Mucosa of descending colon (tissue), 3 donors: ENCODE data around the gene TBR1. TPM values are rescaled to one million over a fixed set of nuclear protein-coding genes. Genes with fewer than 3 reads are reported as not detected.
A peak's percentile ranks its signal among the peaks of the same experiment; 100 is the strongest.

Source experiments
- ATAC-seq: fragments of 200-7000 bp; cut with Tn5 transposase; one replicate; pipeline ENCODE4 v1.9.1; 2020; ENCODE audit warnings: mild to moderate bottlenecking, moderate library complexity
- DNase-seq, 3 donors: peaks; one replicate each; pipeline ENCODE4 v3.0.0-alpha.2; 2020
- H3K36me3 ChIP-seq: fragments of 200-600 bp; one replicate; pipeline ENCODE4 v1.8.0; 2021; ENCODE audit warnings: low read depth, mild to moderate bottlenecking
- H3K4me1 ChIP-seq: fragments of 200-600 bp; one replicate; pipeline ENCODE4 v1.8.0; 2021; ENCODE audit warnings: low read depth, mild to moderate bottlenecking
- H3K4me3 ChIP-seq: fragments of 200-600 bp; one replicate; pipeline ENCODE4 v1.8.0; 2021; ENCODE audit warnings: mild to moderate bottlenecking
- H3K9me3 ChIP-seq: fragments of 200-600 bp; one replicate; pipeline ENCODE4 v1.8.0; 2021; ENCODE audit warnings: mild to moderate bottlenecking
- intact Hi-C, 2 donors: fragments of 100-400 bp; cut with DNase I in 1 of 2; cut with micrococcal nuclease in 1 of 2; formaldehyde crosslinking; loops; one replicate each; pipeline versions ENCODE4 v1.11.0 to v1.11.1; 2022; cut with DNase I, micrococcal nuclease
- total RNA-seq, 3 donors: library from RNA; stranded (reverse); fragmentation: NEBNext Ultra II Directional in 2 of 3; extraction: Animal tissue kit (Norgen Biotek cat#: 25700) in 2 of 3; gene quantifications; one replicate each; pipeline versions ENCODE4 v1.2.1 to v1.2.4, GENCODE V29; 2021 to 2023
- TF ChIP-seq, protein P1 (sequence below): fragments of 200-600 bp; IDR thresholded peaks from one replicate; pipeline ENCODE4 v1.8.0; 2022; ENCODE audit warnings: antibody characterized with exemption, mild to moderate bottlenecking
- donor health status: DM: no; HTN: no; CAD: no; lungs with moderate emphysema.
- donor health status: DM: no; HTN: no; CAD: no.
- donor health status: DM: no; HTN: yes; CAD: no.

Gene TBR1
- total RNA-seq, 3 donors from 2014 or later: not detected

DNA sequence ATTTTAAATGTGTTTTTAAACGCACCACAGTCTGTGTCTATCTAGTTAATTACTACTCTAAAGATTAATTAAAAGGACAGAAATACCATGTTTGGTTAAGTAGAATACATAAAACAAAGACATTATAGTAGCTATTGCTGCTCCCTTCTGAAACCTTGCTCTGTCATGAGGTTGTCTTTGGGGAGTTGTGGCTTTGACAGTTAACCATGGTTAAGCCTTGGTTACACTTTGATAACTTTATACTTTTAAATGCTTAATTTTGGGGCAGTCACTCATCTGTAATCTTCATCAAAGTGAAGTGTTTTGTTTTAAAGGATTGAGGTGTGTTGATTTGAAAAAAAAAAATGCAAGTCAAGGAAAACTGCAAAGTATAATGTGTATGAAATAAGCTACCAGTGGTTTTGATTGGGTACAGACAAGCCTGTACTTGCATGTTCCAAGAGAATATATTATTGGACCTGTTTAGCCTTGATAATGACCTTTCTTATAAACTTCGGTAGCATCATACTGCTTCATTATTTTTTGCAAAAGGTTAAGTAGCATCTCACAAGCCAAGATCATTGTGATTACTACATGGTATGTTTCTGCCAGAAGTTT is 29.8 kb upstream of the TBR1 start:
- Histone ChIP-seq H3K9me3 (no peaks in the 10 kb centered on the region), H3K4me1 (no peaks in the 10 kb centered on the region), H3K4me3 (no peak overlapping the region), H3K36me3 (no peaks in the 10 kb centered on the region)
- ATAC-seq (no peak), DNase-seq (no peak)
- intact Hi-C loops: no loop called here
- TF ChIP-seq, protein P1, sequence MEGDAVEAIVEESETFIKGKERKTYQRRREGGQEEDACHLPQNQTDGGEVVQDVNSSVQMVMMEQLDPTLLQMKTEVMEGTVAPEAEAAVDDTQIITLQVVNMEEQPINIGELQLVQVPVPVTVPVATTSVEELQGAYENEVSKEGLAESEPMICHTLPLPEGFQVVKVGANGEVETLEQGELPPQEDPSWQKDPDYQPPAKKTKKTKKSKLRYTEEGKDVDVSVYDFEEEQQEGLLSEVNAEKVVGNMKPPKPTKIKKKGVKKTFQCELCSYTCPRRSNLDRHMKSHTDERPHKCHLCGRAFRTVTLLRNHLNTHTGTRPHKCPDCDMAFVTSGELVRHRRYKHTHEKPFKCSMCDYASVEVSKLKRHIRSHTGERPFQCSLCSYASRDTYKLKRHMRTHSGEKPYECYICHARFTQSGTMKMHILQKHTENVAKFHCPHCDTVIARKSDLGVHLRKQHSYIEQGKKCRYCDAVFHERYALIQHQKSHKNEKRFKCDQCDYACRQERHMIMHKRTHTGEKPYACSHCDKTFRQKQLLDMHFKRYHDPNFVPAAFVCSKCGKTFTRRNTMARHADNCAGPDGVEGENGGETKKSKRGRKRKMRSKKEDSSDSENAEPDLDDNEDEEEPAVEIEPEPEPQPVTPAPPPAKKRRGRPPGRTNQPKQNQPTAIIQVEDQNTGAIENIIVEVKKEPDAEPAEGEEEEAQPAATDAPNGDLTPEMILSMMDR: no peak

- Histone ChIP-seq H3K36me3 (no peaks in the 10 kb centered on the region), H3K9me3 (no peaks in the 10 kb centered on the region), H3K4me3 (no peak overlapping the region), H3K4me1 (no peaks in the 10 kb centered on the region)
- no peak for DNase-seq
- intact Hi-C loops: no loop called here
- ATAC-seq: peak; percentile 65
- TF ChIP-seq, protein P1: no peak
Measured at GRCh38 chr2:161388146-161388779, 27.8 kb upstream of the TBR1 start.

GRCh38 chr2:161391737-161392506 is 24.2 kb upstream of the TBR1 start:
- Histone ChIP-seq H3K36me3 (no peaks in the 10 kb centered on the region), H3K4me3 (no peak overlapping the region), H3K9me3 (no peaks in the 10 kb centered on the region), H3K4me1 (no peaks in the 10 kb centered on the region)
- DNase-seq (no peak), ATAC-seq (no peak)
- intact Hi-C loops: no loop called here
- TF ChIP-seq, protein P1: no peak

- DNase-seq (no peak), ATAC-seq (no peak)
- TF ChIP-seq, protein P1: no peak
- no peaks in the 10 kb centered on the region for H3K9me3 ChIP-seq
- no peaks in the 10 kb centered on the region for H3K36me3 ChIP-seq
- no peaks in the 10 kb centered on the region for H3K4me1 ChIP-seq
- intact Hi-C loops: no loop called here
- no peak overlapping the region for H3K4me3 ChIP-seq
Measured at GRCh38 chr2:161400076-161400475, 16.0 kb upstream of the TBR1 start.

DNA sequence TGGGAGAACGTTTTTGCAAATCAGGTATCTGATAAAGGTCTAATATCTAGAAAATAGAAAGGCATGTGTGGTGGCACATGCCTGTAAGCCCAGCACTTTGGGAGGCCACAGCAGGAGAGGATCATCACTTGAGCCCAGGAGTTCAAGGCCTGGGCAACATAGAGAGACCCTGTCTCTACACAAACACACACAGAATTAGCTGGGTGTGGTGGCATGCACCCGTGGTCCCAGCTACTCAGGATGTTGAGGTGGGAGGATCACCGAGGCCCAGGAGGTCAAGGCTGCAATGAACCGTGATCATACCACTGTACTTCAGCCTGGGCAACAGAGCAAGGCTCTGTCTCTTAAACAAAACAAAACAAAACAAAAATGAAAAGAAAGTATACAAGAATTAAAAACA is 13.8 kb upstream of the TBR1 start:
- H3K4me1 ChIP-seq: no peaks in the 10 kb centered on the region
- no peaks in the 10 kb centered on the region for H3K9me3 ChIP-seq
- no peaks in the 10 kb centered on the region for H3K36me3 ChIP-seq
- H3K4me3 ChIP-seq: no peak overlapping the region
- TF ChIP-seq, protein P1: no peak
- DNase-seq (no peak), ATAC-seq (no peak)
- intact Hi-C loops: no loop called here
